ENCODE measurements around the gene ACTMAP.
"Not testable (repeated sequence)": the region's sequence is repeated elsewhere in the genome, so short reads cannot be mapped to it uniquely, and the experiment has no call there.

The ACTMAP gene

DNA sequence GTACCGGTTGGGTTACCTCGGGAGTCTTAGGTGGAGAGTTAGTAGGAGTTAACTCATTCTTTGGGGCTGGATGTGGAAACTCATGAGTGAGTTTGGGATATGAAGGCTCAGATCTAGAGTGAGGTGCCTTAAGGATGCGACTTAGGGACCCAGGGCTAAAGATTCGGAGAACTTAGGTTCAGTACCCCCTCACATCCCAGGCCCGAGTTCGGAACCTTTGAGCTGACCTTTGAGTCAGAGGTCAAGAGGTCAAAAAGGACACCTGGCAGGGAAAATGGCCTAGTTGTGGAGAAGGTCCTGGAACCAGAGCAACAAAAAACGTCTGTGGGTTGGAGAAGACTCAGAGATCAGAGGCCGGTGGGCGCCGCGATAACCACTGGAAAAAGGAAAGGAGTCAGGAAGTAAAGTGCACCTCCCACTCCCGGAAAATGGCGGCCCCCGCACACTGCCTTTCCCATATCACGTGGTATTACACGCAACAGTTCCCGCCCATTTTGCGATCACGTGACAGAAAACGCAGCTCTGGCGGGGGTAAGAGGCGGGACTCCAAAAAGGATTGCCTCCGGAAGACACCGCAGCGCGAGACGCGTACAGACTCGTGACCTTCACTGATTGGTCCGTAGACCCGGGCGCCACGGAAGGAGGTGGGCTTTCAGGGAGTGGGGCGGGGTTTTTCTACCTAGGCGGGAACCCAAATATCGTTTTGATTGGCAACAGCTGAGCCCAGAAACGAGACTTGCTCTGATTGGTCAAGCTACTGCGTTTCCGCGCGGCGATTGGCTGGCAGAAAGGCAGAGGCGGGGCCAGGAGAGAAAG lies at the start of gene ACTMAP:
ACTMAP (minus strand) TSS at position 420 of the 816 bp plus-strand sequence. CDS start 674 bp downstream, outside the sequence.
- DNase-seq (ENCODE audit: low read depth): peak; percentile 99

DNA sequence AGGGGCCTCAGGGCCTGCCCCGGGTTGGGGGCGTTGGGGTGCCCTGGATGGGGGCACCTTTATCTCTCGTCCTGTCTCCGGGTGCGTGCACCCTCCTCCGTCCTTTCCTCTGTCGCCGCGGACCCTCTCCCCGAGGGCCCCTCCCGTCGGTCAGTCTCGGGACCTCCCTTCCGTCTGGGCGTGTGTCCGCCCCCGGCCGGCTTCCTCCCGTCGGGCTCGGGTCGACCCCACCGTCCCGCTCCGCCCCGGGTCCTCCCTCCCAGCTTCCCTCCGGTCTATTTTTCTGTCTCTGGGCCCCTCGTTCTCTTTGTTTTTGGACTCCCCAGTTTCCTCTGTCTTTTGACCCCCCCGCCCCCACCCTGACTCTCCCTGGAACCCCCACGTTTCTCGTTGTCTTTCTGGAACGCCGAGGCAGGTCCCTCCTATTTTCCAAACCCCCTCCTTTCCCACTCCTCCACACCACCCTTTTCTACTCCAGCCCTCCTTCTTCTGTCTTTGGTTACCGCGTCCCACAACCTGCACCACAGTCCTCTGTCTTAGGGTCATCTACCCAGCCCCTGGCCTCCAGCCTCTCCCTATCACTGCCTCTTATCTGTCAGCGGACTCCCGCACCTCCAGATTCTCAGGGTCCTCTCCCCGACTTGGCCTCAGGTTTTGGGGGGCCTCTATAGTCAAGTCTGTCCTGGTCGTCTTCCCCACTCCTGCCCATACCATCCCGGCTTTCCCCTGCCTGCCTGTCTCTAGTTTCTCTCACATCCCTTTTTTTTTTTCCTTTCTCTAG lies 49.5 kb upstream of the ACTMAP start:
- no peak for DNase-seq (ENCODE audit: low read depth)

- peak; percentile 95 for DNase-seq (ENCODE audit: low read depth)
These were observed 48.6 kb upstream of the ACTMAP start, which contains the start of gene EGLN2 for GRCh38 chr19:40798683-40799557. Gene EGLN2 (plus strand): TSS chr19:40799191. CDS start chr19:40800573, 1,382 bp downstream.

GRCh38 chr19:40797963-40798682 lies 47.8 kb upstream of the ACTMAP start:
- no peak for DNase-seq (ENCODE audit: low read depth)

DNA sequence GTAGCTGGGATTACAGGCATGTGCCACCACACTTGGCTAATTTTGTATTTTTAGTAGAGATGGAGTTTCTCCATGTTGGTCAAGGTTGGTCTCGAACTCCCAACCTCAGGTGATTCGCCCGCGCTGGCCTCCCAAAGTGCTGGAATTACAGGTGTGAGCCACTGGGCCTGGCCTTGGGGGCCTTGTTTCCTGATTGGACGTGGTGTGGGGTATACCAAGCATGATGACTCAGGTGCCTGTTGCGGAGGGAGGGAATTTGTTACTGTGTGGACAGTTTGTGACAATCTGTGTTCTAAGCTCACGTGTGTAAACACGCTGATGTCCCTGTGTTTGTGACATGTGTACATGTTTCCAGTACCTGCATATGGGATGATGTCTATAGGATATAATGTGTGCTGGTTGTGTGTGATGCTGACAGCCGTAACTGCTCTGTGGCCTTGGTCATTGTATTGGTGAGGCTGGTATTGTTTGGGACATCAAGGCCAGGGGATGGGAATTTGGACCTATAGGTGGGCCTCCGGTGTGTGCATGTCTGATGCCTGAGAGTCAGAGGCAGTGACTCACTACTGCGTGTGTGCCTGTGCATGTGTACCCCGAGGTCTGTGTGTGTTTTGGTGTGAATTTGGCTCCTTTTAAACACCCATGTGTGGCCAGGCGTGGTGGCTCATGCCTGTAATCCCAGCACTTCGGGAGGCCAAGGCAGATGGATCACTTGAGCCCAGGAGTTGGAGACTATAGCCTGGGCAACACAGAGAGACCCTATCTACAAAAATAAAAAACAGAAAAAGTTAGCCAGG lies 47.1 kb upstream of the ACTMAP start:
- DNase-seq (ENCODE audit: low read depth): no peak

GRCh38 chr19:40791996-40792395 lies 41.7 kb upstream of the ACTMAP start:
- DNase-seq (ENCODE audit: low read depth): no peak

GRCh38 chr19:40791349-40791748 lies 41.1 kb upstream of the ACTMAP start:
- no peak for DNase-seq (ENCODE audit: low read depth)

- DNase-seq (ENCODE audit: low read depth): no peak
These were observed 36.1 kb upstream of the ACTMAP start for GRCh38 chr19:40786060-40787037.

- no peak for DNase-seq (ENCODE audit: low read depth)
These were observed 35.2 kb upstream of the ACTMAP start for GRCh38 chr19:40785526-40785925.

GRCh38 chr19:40784146-40784545 lies 33.9 kb upstream of the ACTMAP start:
- not testable (repeated sequence) for DNase-seq (ENCODE audit: low read depth)

GRCh38 chr19:40783711-40784110 lies 33.4 kb upstream of the ACTMAP start:
- DNase-seq (ENCODE audit: low read depth): no peak

DNA sequence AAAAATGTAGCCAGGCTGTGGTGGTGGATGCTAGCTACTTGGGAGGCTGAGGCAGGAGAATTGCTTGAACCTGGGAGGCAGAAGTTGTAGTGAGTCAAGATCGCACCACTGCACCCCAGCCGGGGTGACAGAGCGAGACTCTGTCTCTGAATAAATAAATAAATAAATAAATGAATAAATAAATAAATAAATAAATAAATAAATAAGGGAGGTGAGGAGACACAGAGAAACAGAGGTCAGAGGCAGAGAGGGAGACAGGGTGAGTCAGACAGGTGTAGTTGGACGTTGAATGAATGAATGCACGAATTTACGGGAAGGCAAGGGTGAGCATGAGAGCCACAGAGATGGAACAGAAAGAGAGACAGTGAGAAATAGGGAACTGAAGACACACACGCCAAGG lies 30.9 kb upstream of the ACTMAP start:
- no peak for DNase-seq (ENCODE audit: low read depth)

DNA sequence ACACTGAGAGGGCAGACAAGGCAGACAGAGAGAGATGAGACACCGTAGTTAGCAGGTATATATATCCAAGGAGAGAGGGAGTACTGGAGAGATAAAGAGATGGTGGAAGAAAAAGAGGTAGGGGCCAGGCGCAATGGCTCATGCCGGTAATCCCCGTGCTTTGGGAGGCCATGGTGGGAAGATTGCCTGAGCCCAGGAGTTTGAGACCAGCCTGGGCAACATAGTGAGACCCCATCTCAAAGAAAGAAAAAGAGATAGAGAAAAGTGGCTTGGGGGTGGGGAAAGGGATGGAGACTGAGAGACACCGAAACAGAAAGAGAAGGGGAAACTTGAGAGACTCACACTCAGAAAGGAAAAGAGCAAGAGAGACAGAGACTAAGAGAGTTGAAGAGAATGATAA lies 30.3 kb upstream of the ACTMAP start:
- no peak for DNase-seq (ENCODE audit: low read depth)

GRCh38 chr19:40778706-40779284 lies 28.5 kb upstream of the ACTMAP start:
- no peak for DNase-seq (ENCODE audit: low read depth)

DNA sequence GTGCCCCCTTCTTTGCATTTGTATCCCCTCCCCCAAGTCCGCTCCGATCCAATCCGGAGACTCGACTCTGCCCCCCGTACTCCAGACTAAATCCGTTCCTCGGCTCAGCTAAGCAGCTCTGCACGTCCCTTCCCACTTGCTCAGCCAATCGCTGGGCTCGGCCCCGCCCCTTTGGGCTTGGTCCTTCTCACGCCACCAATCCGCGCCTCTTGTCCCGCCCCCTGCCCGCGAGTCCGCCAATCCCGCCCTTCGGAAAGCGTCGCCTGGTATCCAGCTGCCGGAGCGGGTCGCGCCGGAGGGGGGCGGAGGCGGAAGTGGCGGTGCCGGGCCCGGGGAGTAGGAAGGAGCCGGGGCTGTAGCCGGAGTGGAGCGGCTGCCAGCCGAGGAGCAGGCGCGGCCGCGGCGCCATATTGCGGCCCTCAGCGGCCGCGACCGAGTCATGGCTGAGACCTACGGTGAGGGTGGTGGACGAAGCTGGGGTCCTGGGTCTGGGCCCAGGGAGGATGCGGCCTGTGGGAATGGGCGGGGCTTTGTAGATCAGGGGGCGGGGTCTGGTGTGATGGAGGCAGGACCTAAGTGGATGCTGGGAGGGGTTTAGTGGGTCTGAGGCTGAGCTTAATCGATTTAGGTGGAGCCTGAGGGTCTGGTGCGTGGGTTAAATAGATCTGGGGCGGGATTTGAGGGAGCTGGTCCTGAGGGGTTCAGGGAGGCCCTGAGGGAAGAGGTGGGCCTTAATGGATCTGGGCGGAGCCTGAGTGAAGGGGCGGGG lies 27.8 kb upstream of the ACTMAP start, which contains the start of gene RAB4B:
RAB4B (plus strand) TSS at position 311 of the 769 bp plus-strand sequence; CDS start at position 440, 129 bp downstream.
- DNase-seq (ENCODE audit: low read depth): peak; percentile 94

- no peak for DNase-seq (ENCODE audit: low read depth)
These were observed 27.3 kb upstream of the ACTMAP start for GRCh38 chr19:40777645-40777936.

DNA sequence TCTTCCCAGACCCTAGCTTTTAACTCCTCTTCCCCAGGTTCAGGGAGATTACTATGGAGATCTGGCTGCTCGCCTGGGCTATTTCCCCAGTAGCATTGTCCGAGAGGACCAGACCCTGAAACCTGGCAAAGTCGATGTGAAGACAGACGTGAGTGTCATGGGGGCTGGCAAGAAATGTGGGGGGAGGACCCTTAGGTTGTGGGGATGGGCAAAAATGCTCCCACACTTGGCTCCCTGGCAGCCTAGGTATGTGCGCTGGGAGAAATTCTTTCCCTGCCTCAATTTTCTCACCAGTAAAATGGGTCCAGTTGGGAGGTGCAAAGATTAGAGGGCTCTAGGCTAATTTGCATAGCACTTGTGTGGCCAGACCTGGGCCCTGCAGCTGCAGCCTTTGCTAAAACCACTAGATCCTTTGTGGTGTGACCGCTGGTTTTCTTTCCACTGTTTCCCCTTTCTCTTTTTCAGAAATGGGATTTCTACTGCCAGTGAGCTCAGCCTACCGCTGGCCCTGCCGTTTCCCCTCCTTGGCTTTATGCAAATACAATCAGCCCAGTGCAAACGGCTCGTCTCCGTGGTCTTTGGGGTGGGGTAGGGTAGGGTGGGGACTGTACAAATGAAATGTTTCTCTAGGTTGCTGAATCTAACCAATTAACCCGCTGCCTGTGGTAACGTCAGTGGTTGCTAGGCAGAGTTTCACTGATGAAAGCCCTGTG lies 26.8 kb upstream of the ACTMAP start:
- peak; percentile 79 for DNase-seq (ENCODE audit: low read depth)

- DNase-seq (ENCODE audit: low read depth): no peak
These were observed 26.1 kb upstream of the ACTMAP start for GRCh38 chr19:40776364-40776763.

Data from HS-5 (cell line).